SU-DHL-6 (cell line): Measurements from ENCODE around the gene PRDM16.

Experiments
- H2AFZ ChIP-seq: fragments of 200-600 bp; sonication (generic); 2 replicates; pipeline ENCODE4 v1.6.1; 2014; ENCODE audit warnings: low read depth, mild to moderate bottlenecking, moderate library complexity, mixed read lengths, antibody characterized with exemption, low read length; ENCODE audit not compliant: severe bottlenecking
- H3F3A ChIP-seq: fragments of 200-600 bp; shearing (Covaris generic); 2 replicates; pipeline ENCODE4 v1.6.0; 2016; ENCODE audit warnings: antibody characterized with exemption, mild to moderate bottlenecking; ENCODE audit not compliant: insufficient read depth
- H3K27ac ChIP-seq: fragments of 200-600 bp; sonication (generic); 2 replicates; pipeline ENCODE4 v1.5.1; 2016; ENCODE audit warnings: low read depth, mild to moderate bottlenecking, low read length, moderate library complexity, mixed read lengths
- H3K27me3 ChIP-seq: fragments of 200-600 bp; sonication (generic), shearing (Covaris generic); 2 replicates; pipeline ENCODE4 v1.6.0; 2014; ENCODE audit warnings: mild to moderate bottlenecking, low read length
- H3K36me3 ChIP-seq: fragments of 200-600 bp; sonication (generic); 2 replicates; pipeline ENCODE4 v1.6.1; 2014; ENCODE audit warnings: mild to moderate bottlenecking, low read length, mixed read lengths
- H3K4me2 ChIP-seq: fragments of 300-600, 200-600 bp; shearing (Covaris generic), sonication (generic); 2 replicates; pipeline ENCODE4 v1.6.0; 2014; ENCODE audit warnings: low read length, low read depth, mild to moderate bottlenecking; ENCODE audit not compliant: poor library complexity, severe bottlenecking
- H3K4me3 ChIP-seq: fragments of 200-600 bp; sonication (generic); 2 replicates; pipeline ENCODE4 v1.5.1; 2014; ENCODE audit warnings: antibody characterized with exemption, low read length, mild to moderate bottlenecking, mixed read lengths; ENCODE audit not compliant: insufficient read depth, poor library complexity, severe bottlenecking
- H3K79me2 ChIP-seq: fragments of 200-600 bp; sonication (generic); 2 replicates; pipeline ENCODE4 v1.6.1; 2014; ENCODE audit warnings: mild to moderate bottlenecking, low read length, moderate library complexity; ENCODE audit not compliant: insufficient read depth
- H3K9ac ChIP-seq: fragments of 200-600 bp; sonication (generic); 2 replicates; pipeline ENCODE4 v1.7.0; 2014; ENCODE audit warnings: mild to moderate bottlenecking, low read length
- H3K9me2 ChIP-seq: fragments of 200-600 bp; sonication (generic); replicated peaks from 2 replicates; pipeline ENCODE4 v1.6.1; 2014; ENCODE audit warnings: low read length; ENCODE audit not compliant: insufficient read depth
- H3K9me3 ChIP-seq: fragments of 200-600 bp; sonication (generic); 2 replicates; pipeline ENCODE4 v1.6.1; 2014; ENCODE audit warnings: low read length, mixed read lengths; ENCODE audit not compliant: insufficient read depth
- H4K20me1 ChIP-seq: fragments of 200-600 bp; sonication (generic); 2 replicates; pipeline ENCODE4 v1.6.1; 2014; ENCODE audit warnings: low read depth, mild to moderate bottlenecking, antibody characterized with exemption, low read length, moderate library complexity, mixed read lengths
- CTCF ChIP-seq: fragments of 200-600 bp; sonication (generic); IDR thresholded peaks from one replicate; pipeline ENCODE4 v1.5.1; 2017; ENCODE audit warnings: antibody characterized with exemption, mild to moderate bottlenecking, low read length, moderate library complexity; ENCODE audit not compliant: insufficient read depth, poor library complexity, severe bottlenecking
- EZH2phosphoT487 ChIP-seq: fragments of 200-600 bp; sonication (generic), shearing (Covaris generic); conservative IDR thresholded peaks from 2 replicates; pipeline ENCODE4 v1.6.1; 2018; ENCODE audit warnings: mild to moderate bottlenecking, antibody characterized with exemption, low read length, moderate library complexity, mixed read lengths

The PRDM16 gene

GRCh38 chr1:3148171-3148570 lies 79.2 kb downstream of the PRDM16 start:
- Histone ChIP-seq H3K27ac (no peak overlapping the region), H3K36me3 (no peaks in the 10 kb centered on the region), H3K79me2 (no peaks in the 10 kb centered on the region), H3K4me3 (no peak overlapping the region), H2AFZ (no peak overlapping the region), H3K4me2 (no peak overlapping the region), H3K27me3 (no peaks in the 10 kb centered on the region), H4K20me1 (no peaks in the 10 kb centered on the region), H3K9me2 (no peaks in the 10 kb centered on the region), H3K9me3 (no peaks in the 10 kb centered on the region), H3K9ac (no peak overlapping the region), H3F3A (no peaks in the 10 kb centered on the region)
- no peak for TF ChIP-seq EZH2phosphoT487
- TF ChIP-seq CTCF, result no peak

- Histone ChIP-seq H2AFZ (no peak overlapping the region), H3K36me3 (no peaks in the 10 kb centered on the region), H3K9me3 (no peaks in the 10 kb centered on the region), H3K27me3 (no peaks in the 10 kb centered on the region), H3K79me2 (no peaks in the 10 kb centered on the region), H3K9ac (no peak overlapping the region), H3K9me2 (no peaks in the 10 kb centered on the region), H3K4me3 (no peak overlapping the region), H3K4me2 (no peak overlapping the region), H3F3A (no peaks in the 10 kb centered on the region), H4K20me1 (no peaks in the 10 kb centered on the region), H3K27ac (no peak overlapping the region)
- TF ChIP-seq CTCF (no peak), EZH2phosphoT487 (no peak)
These were observed 80.3 kb downstream of the PRDM16 start for GRCh38 chr1:3149277-3149676.

- H3K27ac ChIP-seq, result no peak overlapping the region
- H3K9me3 ChIP-seq, result no peaks in the 10 kb centered on the region
- H3K27me3 ChIP-seq, result no peaks in the 10 kb centered on the region
- no peaks in the 10 kb centered on the region for H3K36me3 ChIP-seq
- H3F3A ChIP-seq, result no peaks in the 10 kb centered on the region
- H3K4me2 ChIP-seq, result no peak overlapping the region
- no peak overlapping the region for H3K4me3 ChIP-seq
- H4K20me1 ChIP-seq, result no peaks in the 10 kb centered on the region
- no peak overlapping the region for H3K9ac ChIP-seq
- TF ChIP-seq CTCF (no peak), EZH2phosphoT487 (no peak)
- H3K9me2 ChIP-seq, result no peaks in the 10 kb centered on the region
- no peak overlapping the region for H2AFZ ChIP-seq
- no peaks in the 10 kb centered on the region for H3K79me2 ChIP-seq
These were observed 82.5 kb downstream of the PRDM16 start for GRCh38 chr1:3151456-3151855.

- Histone ChIP-seq H3K4me2 (no peak overlapping the region), H3K9ac (no peak overlapping the region), H4K20me1 (no peaks in the 10 kb centered on the region), H3F3A (no peaks in the 10 kb centered on the region), H3K27ac (no peak overlapping the region), H3K9me2 (no peaks in the 10 kb centered on the region), H3K27me3 (no peaks in the 10 kb centered on the region), H3K4me3 (no peak overlapping the region), H3K36me3 (no peaks in the 10 kb centered on the region), H3K9me3 (no peaks in the 10 kb centered on the region), H2AFZ (no peak overlapping the region), H3K79me2 (no peaks in the 10 kb centered on the region)
- TF ChIP-seq EZH2phosphoT487 (no peak), CTCF (no peak)
These were observed 83.1 kb downstream of the PRDM16 start for GRCh38 chr1:3152143-3152542.
